Measurements from ENCODE around the gene ARHGAP44. TPM values are rescaled to one million over a fixed set of nuclear protein-coding genes. Genes with fewer than 3 reads are reported as not detected.

ARHGAP44 gene
- total and polyA plus RNA-seq, 2 donors (not counting 3 experiments of a cell fraction or from before 2014, with no cell fraction given), result 0.11 to 0.42 TPM

DNA sequence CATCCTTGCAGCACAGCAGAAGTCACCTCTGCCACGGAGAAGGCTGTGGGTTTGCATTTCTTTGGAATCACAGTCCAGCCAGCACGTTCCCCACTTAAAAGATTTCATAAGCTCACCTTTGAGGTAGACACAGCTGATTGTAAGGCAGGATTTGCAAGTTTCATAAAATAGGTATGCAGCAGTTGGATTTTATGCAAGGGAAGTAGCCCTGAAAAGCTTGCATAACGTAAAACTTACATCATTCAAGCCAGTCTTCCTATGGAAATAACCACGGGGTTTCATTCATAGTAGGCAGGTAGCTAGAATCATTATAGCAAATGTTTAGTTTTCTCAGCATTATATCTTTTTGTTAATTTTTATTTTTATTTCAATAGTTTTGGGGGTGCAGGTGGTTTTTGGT is 49.8 kb upstream of the ARHGAP44 start:
- TF ChIP-seq FOS (IDR thresholded peaks at IDR 0.05; ENCODE audit: borderline replicate concordance, insufficient read depth, low read length) (no peak), MYC (IDR thresholded peaks at IDR 0.05; ENCODE audit: low read depth, low read length) (no peak), GATA2 (IDR thresholded peaks at IDR 0.05; ENCODE audit: insufficient read depth, insufficient read length, low read depth, low read length) (no peak), POLR2AphosphoS5 (IDR thresholded peaks at IDR 0.05; ENCODE audit: insufficient read depth, low read depth, low read length) (no peak), POLR2A (IDR thresholded peaks at IDR 0.05; ENCODE audit: low read depth, low read length) (no peak), JUN (IDR thresholded peaks at IDR 0.05; ENCODE audit: borderline replicate concordance, insufficient read depth, insufficient read length, low read depth) (no peak), EZH2 (IDR thresholded peaks at IDR 0.05; ENCODE audit: borderline replicate concordance, low read depth, low read length, severe bottlenecking) (no peak)
- TF ChIP-seq, protein P1, sequence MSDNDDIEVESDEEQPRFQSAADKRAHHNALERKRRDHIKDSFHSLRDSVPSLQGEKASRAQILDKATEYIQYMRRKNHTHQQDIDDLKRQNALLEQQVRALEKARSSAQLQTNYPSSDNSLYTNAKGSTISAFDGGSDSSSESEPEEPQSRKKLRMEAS (IDR thresholded peaks at IDR 0.05; ENCODE audit: insufficient read depth, insufficient read length), result no peak
- TF ChIP-seq, protein P2, sequence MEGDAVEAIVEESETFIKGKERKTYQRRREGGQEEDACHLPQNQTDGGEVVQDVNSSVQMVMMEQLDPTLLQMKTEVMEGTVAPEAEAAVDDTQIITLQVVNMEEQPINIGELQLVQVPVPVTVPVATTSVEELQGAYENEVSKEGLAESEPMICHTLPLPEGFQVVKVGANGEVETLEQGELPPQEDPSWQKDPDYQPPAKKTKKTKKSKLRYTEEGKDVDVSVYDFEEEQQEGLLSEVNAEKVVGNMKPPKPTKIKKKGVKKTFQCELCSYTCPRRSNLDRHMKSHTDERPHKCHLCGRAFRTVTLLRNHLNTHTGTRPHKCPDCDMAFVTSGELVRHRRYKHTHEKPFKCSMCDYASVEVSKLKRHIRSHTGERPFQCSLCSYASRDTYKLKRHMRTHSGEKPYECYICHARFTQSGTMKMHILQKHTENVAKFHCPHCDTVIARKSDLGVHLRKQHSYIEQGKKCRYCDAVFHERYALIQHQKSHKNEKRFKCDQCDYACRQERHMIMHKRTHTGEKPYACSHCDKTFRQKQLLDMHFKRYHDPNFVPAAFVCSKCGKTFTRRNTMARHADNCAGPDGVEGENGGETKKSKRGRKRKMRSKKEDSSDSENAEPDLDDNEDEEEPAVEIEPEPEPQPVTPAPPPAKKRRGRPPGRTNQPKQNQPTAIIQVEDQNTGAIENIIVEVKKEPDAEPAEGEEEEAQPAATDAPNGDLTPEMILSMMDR (IDR thresholded peaks at IDR 0.05; ENCODE audit: extremely low read depth in 1 of 2, insufficient read depth in 1 of 2, low read depth in 1 of 2, low read length in 2 of 2), result no peak
- ChIA-PET CTCF (no interaction called here), POLR2A (no interaction called here)
- Histone ChIP-seq H3K79me2 (ENCODE audit: control insufficient read depth, insufficient read depth, low read length) (no peaks in the 10 kb centered on the region), H3K4me1 (ENCODE audit: control insufficient read depth, extremely low read depth, insufficient read depth, low read length) (no peaks in the 10 kb centered on the region), H3K9ac (replicated peaks; ENCODE audit: extremely low read depth, insufficient read depth, low read length) (no peak overlapping the region), H2AFZ (ENCODE audit: low read depth, low read length) (no peak overlapping the region), H3K36me3 (ENCODE audit: control insufficient read depth in 2 of 2, extremely low read depth in 1 of 2, insufficient read depth in 2 of 2, low read length in 2 of 2) (no peaks in the 10 kb centered on the region), H3K27ac (ENCODE audit: insufficient read depth, low read depth, low read length) (no peak overlapping the region), H4K20me1 (replicated peaks; ENCODE audit: control insufficient read depth, extremely low read depth, insufficient read depth, low read length) (no peaks in the 10 kb centered on the region), H3K4me2 (ENCODE audit: insufficient read depth, low read length) (no peak overlapping the region), H3K4me3 (replicated peaks in 1 of 3; ENCODE audit: insufficient read depth in 1 of 3, low read depth in 1 of 3, low read length in 3 of 3) (no peak overlapping the region), H3K27me3 (ENCODE audit: control insufficient read depth in 2 of 2, insufficient read depth in 2 of 2, low read length in 2 of 2) (no peaks in the 10 kb centered on the region), H3K9me3 (replicated peaks; ENCODE audit: control insufficient read depth, insufficient read depth, low read length) (no peaks in the 10 kb centered on the region), H3K9me1 (replicated peaks; ENCODE audit: control insufficient read depth, extremely low read depth, insufficient read depth, low read length) (no peaks in the 10 kb centered on the region)
- BruUV-seq (replicated peaks), result no TSS peak
- dilution Hi-C loops (cut with MboI; ENCODE audit: extremely low pct_ligation_motif_present, low sequenced_read_pairs) (no loop called here), intact Hi-C loops (cut with micrococcal nuclease) (no loop called here)
- DNase-seq (ENCODE audit: low read depth, low spot score) (no peak), FAIRE-seq (no peak)

All from endothelial cell of umbilical vein (primary cell).